Spleen (tissue), 7 donors: ENCODE measurements around the gene SLC22A23.

Experiments
- CTCF ChIP-seq, 11 experiments: fragments of 200-600 bp in 7 of 11; fragments of 450-650 bp in 4 of 11; sonication (generic) in 4 of 11; IDR thresholded peaks in 8 of 11; conservative IDR thresholded peaks in 3 of 11; 1 replicate in 7 of 11; 2 replicates in 4 of 11; pipeline versions ENCODE4 v1.4.0 to v1.8.0; 2016 to 2021; ENCODE audit warnings: antibody characterized with exemption in 11 of 11, inconsistent platforms in 4 of 11, mild to moderate bottlenecking in 1 of 11
- POLR2A ChIP-seq, 3 donors: fragments of 450-650 bp; IDR thresholded peaks; one replicate each; pipeline ENCODE4 v1.5.1; 2017; ENCODE audit warnings: antibody characterized with exemption in 3 of 3, mild to moderate bottlenecking in 1 of 3
- donor health status: DM: no; HTN: no; CAD: no; lungs with moderate emphysema.
- donor health status: DM: no; HTN: no; CAD: no.
- donor health status: DM: no; HTN: no; CAD: no.

- TF ChIP-seq CTCF (IDR thresholded peaks at IDR 0.05 in 8 of 11, conservative IDR thresholded peaks at IDR 0.05 in 3 of 11): no peak
- no peak for TF ChIP-seq POLR2A (IDR thresholded peaks at IDR 0.05)
Observed at GRCh38 chr6:3388786-3389185, 68.1 kb downstream of the SLC22A23 start.
